Left kidney (tissue), 2 donors: ENCODE measurements around the gene TMEM81. TPM values are rescaled to one million over a fixed set of nuclear protein-coding genes. Genes with fewer than 3 reads are reported as not detected.

ENCODE experiments used
- DNase-seq: peaks from one replicate; pipeline ENCODE4 v3.0.0-alpha.2; 2013
- polyA plus RNA-seq: library from polyadenylated mRNA; unstranded; fragments of 120-200 nt; gene quantifications from one replicate; pipeline ENCODE4 v1.2.1, GENCODE V29; 2013; ENCODE audit not compliant: insufficient read length

The TMEM81 gene
- polyA plus RNA-seq, 1 donor, result 5.1 TPM

DNA sequence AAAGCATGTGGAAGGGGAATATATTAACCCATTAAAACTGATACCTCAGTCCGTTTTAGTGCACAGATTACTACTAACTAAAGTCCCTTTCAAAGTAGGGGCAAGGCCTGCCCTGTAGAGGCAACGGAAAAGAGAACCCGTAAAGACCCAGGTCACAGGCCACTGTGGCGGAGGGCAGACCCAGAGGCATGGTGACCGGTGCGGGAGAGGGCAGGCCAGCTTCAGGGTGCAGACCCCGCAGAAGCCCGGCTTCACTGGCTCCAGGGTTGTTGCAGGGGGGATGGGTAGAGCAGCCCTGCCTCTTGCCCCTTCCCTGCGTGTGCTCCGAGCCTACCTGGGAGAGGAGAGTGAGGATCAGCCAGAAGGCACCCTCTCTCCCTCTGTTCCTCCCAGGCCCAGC, 23.5 kb downstream of the TMEM81 start:
- DNase-seq, result no peak

DNA sequence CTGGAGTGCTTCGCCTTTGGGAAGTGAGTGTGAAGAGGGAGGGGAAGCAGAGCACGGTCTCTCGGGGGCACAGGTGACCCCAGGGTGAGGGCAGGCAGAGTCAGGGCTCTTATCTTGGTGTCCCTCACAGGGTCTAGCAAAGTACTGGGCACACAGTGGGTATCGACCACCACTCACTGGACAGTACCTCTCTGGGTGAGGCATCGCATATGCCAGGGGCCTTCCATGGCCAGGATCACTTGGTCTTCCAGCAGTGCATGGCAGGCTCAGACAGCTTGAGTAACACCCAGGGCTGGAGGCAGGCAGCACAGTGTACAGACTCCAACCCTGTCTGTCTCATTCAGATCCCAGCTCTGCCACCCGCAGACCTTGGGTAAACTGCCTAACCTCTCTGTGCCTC, 24.6 kb downstream of the TMEM81 start:
- no peak for DNase-seq

DNA sequence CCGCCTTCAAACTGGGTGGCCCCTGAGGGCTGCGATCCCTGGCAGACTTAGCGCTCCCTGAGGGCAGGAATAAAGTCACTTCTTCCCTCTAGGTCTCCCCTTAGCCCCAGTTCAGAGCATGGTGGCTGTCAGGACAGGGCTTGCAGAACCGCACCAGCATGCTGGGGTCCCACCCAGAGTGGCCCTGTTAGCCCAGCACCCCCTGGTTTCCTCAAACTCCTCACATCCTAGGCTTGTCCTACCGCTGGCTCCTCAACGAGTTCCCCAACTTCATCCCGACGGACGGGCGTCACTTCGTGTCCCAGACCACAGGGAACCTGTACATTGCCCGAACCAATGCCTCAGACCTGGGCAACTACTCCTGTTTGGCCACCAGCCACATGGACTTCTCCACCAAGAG, 25.4 kb downstream of the TMEM81 start:
- no peak for DNase-seq

GRCh38 chr1:205057808-205058575, 26.3 kb downstream of the TMEM81 start:
- DNase-seq, result no peak

DNA sequence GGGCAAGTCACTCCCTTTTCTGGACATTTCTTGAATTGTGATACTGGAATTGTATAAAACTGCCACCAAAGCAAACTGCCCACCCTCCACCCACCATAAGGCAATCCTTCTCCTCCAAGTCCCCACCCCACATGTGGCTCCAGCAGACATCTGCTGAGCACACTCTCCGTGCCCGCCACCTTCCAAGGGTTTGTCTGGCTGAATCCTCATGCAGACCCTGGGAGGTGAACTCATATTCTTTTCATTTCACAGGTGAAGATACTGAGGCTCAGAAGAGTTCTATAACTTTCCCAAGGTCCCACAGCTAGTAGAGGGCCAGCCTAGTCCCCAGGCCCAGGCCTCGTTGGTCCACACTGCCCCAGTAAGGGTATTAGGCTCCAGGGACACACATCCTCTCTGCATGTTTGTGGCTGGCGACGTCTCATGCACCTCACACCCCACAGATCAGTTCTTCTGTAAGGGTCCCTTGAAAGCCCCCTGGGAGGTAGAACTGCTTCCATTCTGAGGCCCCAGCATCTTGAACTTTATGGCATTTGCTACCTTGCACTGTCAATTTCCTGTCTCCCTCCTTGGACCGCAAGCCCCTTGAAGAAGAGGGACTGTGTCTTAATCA, 27.2 kb downstream of the TMEM81 start:
- DNase-seq, result no peak

DNA sequence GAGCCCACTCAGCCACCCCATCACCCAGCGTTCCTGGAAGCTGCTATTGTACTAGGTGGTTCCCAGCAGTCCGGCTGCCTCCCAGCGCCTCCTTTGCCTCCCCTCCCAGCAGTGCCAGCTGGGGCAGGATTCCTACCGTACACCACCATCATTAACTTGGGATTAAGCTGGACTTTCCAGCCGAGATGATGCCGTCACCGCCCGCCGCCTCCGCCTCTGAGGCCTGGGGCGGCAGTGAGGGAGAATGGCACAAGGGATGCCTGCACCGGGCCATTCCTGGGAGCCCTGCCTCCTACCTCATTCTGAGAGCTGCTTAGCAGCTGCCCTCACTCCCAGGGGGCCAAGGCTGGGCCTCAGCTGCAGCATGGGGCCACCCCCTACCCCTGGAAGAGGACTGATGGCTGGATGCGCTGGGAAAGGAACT, 28.1 kb downstream of the TMEM81 start:
- DNase-seq, result no peak

GRCh38 chr1:205054013-205054412, 30.2 kb downstream of the TMEM81 start:
- no peak for DNase-seq

GRCh38 chr1:205053296-205053695, 31.0 kb downstream of the TMEM81 start:
- DNase-seq, result no peak

DNA sequence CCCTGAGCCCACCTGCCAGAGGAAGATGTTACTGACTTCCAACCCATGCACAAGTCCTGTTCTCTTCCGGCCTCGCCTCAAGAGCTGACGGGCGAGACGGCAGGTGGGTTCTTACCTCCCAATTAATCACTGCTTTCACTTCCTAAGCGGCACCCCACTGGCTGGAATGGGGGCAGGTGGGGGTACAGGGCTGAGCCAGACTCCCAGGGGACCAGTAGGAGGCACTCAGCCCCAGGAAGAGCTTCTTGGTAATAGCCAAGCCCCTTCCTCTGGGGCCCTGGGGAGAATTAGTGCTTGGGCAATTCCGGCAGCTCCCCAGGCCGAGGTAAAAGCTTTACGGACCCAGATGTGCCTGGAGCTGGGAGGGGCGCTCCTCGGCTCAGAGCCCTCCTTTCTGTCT, 31.6 kb downstream of the TMEM81 start:
- DNase-seq, result no peak

- no peak for DNase-seq
Measured at GRCh38 chr1:205049479-205049878, 34.8 kb downstream of the TMEM81 start.

DNA sequence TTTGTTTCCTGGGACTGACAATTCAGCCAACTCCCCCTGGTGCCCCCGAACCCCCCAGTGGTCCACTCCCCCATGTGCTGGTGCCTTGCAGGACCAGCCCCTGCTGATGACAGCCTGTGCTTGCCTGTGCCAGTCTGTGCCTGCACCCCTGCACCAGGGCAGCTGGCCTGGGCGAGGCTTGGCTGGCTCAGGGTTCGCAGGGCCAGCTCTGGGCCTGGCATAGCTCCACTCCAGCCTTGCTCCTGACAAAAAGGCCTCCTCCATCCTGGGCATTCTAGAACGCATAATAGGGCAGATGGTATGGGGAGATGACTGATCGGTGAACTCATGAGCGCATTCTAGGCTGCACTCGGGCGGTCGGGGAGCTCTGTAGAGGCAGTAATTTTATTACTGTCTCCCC, 35.9 kb downstream of the TMEM81 start:
- DNase-seq, result no peak

- DNase-seq, result no peak
Measured at GRCh38 chr1:205047764-205048231, 36.5 kb downstream of the TMEM81 start.

DNA sequence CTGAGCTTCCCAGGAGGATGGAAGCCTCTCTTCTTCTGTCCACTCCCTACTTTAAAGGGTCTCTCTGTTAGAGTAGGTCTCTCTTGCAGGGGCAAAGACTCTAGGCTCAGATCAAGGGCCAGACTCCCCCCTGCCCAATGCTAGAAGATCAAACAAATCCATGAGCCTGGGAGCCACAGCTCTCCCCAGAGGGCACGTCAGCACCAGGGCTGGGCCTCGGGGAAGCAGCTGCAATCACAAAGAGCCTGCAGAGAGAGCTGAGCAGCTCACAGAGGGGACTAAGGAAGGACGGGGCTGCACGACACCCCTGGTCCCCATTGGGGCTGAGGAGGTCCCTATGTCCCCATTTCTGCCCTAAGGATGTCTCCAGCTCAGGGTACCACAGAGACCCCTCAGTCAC, 37.4 kb downstream of the TMEM81 start:
- DNase-seq, result no peak

DNA sequence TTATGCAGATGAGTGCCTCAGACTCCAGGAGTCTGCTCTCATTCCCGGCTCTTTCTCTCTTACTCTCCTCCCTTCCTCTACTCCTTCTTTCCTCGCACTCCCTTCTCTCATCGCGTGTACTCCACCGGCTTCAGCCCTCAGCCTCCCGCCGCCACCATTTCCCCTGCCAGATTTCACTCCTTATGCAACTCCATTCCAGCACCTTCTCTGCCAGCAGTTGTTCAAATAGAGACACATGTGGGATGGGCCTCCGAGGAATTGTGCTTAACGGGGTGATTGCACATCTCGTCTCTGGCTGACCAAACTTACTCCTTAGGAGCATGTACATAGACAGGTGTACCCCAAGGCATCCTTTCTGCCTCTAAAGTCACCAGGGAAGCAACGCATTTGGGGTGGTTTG, 39.1 kb downstream of the TMEM81 start:
- no peak for DNase-seq

GRCh38 chr1:205044741-205045140, 39.5 kb downstream of the TMEM81 start:
- no peak for DNase-seq

DNA sequence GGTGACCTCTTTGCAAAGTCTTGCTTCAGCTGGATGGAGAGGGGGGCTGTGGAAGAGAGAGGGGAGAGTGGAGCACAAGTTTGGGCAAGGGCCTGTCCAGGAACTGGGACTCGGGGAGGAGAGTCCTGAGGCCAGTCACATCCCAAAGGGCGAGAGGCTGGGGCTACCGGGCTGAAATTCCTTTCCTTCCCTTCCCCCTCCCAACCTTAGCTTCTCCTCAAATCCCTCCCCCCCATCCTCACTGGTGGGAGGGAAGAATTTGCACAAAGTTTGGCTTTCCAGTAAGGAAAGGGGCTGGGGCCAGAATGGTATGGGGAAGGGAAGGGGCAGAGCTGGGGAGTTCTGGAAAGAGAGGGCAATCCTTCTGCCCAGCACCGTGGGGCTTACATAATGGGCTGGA, 40.4 kb downstream of the TMEM81 start:
- DNase-seq, result no peak

- no peak for DNase-seq
Measured at GRCh38 chr1:205042911-205043806, 41.1 kb downstream of the TMEM81 start, which contains the start of gene CNTN2. CNTN2 (plus strand) TSS chr1:205043212; CDS start chr1:205053186, 9,974 bp downstream.

- DNase-seq, result no peak
Measured at GRCh38 chr1:205041998-205042910, 42.0 kb downstream of the TMEM81 start.

- DNase-seq, result no peak
Measured at GRCh38 chr1:205041001-205041715, 43.1 kb downstream of the TMEM81 start.

- no peak for DNase-seq
Measured at GRCh38 chr1:205038132-205038786, 46.0 kb downstream of the TMEM81 start.
